Right atrium auricular region (tissue), 2 donors: ENCODE results near the gene CCDC8. TPM values are rescaled to one million over a fixed set of nuclear protein-coding genes. Genes with fewer than 3 reads are reported as not detected.

Experiments
- DNase-seq: peaks from one replicate; pipeline ENCODE4 v3.0.0-alpha.2; 2019; ENCODE audit warnings: low spot score
- H3K27ac ChIP-seq, 2 donors: fragments of 200-600 bp; sonication (generic); 1 replicate in 1 of 2; 2 replicates in 1 of 2; pipeline ENCODE4 v1.5.1; 2016 to 2019
- H3K27me3 ChIP-seq, 2 donors: fragments of 200-600 bp; sonication (generic); one replicate each; pipeline versions ENCODE4 v1.5.1 to v1.6.0; 2017 to 2019
- H3K36me3 ChIP-seq: fragments of 200-600 bp; sonication (generic); one replicate; pipeline ENCODE4 v1.5.1; 2016
- H3K4me1 ChIP-seq, 2 donors: fragments of 200-600 bp; sonication (generic); one replicate each; pipeline versions ENCODE4 v1.5.1 to v1.6.0; 2017 to 2019
- H3K4me3 ChIP-seq, 2 donors: fragments of 200-600 bp; sonication (generic); 1 replicate in 1 of 2; 2 replicates in 1 of 2; pipeline ENCODE4 v1.5.1; 2017 to 2019; ENCODE audit warnings: mild to moderate bottlenecking in 1 of 2, moderate library complexity in 1 of 2
- H3K9me3 ChIP-seq, 2 donors: fragments of 200-600 bp; sonication (generic); one replicate each; pipeline ENCODE4 v1.5.1; 2019
- CTCF ChIP-seq, 2 donors: fragments of 200-600 bp; sonication (generic); IDR thresholded peaks; one replicate each; pipeline ENCODE4 v1.5.1; 2019; ENCODE audit warnings: antibody characterized with exemption in 2 of 2
- total RNA-seq, 2 donors: library from RNA; depleted of rRNA; stranded (reverse); fragments of >200 nt; gene quantifications; one replicate each; pipeline ENCODE4 v1.1.0, GENCODE V29; 2016

The CCDC8 gene
- total RNA-seq, 2 donors from 2014 or later: 30.4 to 34.6 TPM

- H3K9me3 ChIP-seq: no peaks in the 10 kb centered on the region
- H3K4me1 ChIP-seq: peaks cover 0 to 49% of the 10 kb centered on the region in 2 donors
- DNase-seq: no peak
- TF ChIP-seq CTCF (IDR thresholded peaks at IDR 0.05): no peak
- H3K4me3 ChIP-seq: peak overlapping the region; percentile 60
- peaks cover 6% of the 10 kb centered on the region for H3K36me3 ChIP-seq
- H3K27ac ChIP-seq: peak overlapping the region; percentile 86 to 88
- no peaks in the 10 kb centered on the region for H3K27me3 ChIP-seq
Observed at GRCh38 chr19:46412650-46413261, 608 bp downstream of the CCDC8 start.

- Histone ChIP-seq H3K4me3 (peak overlapping the region; percentile 60), H3K27me3 (no peaks in the 10 kb centered on the region), H3K9me3 (no peaks in the 10 kb centered on the region), H3K27ac (peak overlapping the region; percentile 86 to 88), H3K4me1 (peaks cover 0 to 56% of the 10 kb centered on the region in 2 donors), H3K36me3 (peaks cover 6% of the 10 kb centered on the region)
- DNase-seq: no peak
- peak in 1 of 2 donors; percentile 18 for TF ChIP-seq CTCF (IDR thresholded peaks at IDR 0.05)
Observed at GRCh38 chr19:46411925-46412649, 1.3 kb downstream of the CCDC8 start.

GRCh38 chr19:46411088-46411924, 2.1 kb downstream of the CCDC8 start:
- Histone ChIP-seq H3K36me3 (peaks cover 6% of the 10 kb centered on the region), H3K4me1 (peaks cover 0 to 56% of the 10 kb centered on the region in 2 donors), H3K27ac (peak overlapping the region; percentile 86 to 88), H3K27me3 (no peaks in the 10 kb centered on the region), H3K4me3 (peak overlapping the region; percentile 60), H3K9me3 (no peaks in the 10 kb centered on the region)
- no peak for DNase-seq
- TF ChIP-seq CTCF (IDR thresholded peaks at IDR 0.05): no peak

- Histone ChIP-seq H3K27ac (peak overlapping the region in 1 of 2 donors; percentile 86), H3K9me3 (no peaks in the 10 kb centered on the region), H3K27me3 (no peaks in the 10 kb centered on the region), H3K4me3 (peak overlapping the region in 1 of 2 donors; percentile 60), H3K36me3 (peaks cover 6% of the 10 kb centered on the region), H3K4me1 (peaks cover 0 to 50% of the 10 kb centered on the region in 2 donors)
- TF ChIP-seq CTCF (IDR thresholded peaks at IDR 0.05): no peak
- no peak for DNase-seq
Observed at GRCh38 chr19:46410205-46411087, 2.9 kb downstream of the CCDC8 start.

GRCh38 chr19:46409191-46409590, 4.2 kb downstream of the CCDC8 start:
- H3K9me3 ChIP-seq: no peaks in the 10 kb centered on the region
- H3K27me3 ChIP-seq: no peaks in the 10 kb centered on the region
- DNase-seq: no peak
- H3K4me1 ChIP-seq: peaks cover 0 to 61% of the 10 kb centered on the region in 2 donors
- H3K4me3 ChIP-seq: no peak overlapping the region
- TF ChIP-seq CTCF (IDR thresholded peaks at IDR 0.05): no peak
- H3K27ac ChIP-seq: peak overlapping the region; percentile 54 to 78
- peaks cover 6% of the 10 kb centered on the region for H3K36me3 ChIP-seq
